HG03565 (cell line): ENCODE results near the gene SYT7.

Source experiments
- ATAC-seq: cut with Tn5 transposase; IDR thresholded peaks from one replicate; pipeline ENCODE4 v1.9.1; 2021; ENCODE audit warnings: mild to moderate bottlenecking, moderate library complexity; ENCODE audit not compliant: unreplicated experiment

Gene SYT7

GRCh38 chr11:61586792-61587430, 6.0 kb upstream of the SYT7 start:
- ATAC-seq = no peak

- ATAC-seq = no peak
Measured at GRCh38 chr11:61585115-61585514, 4.2 kb upstream of the SYT7 start.

GRCh38 chr11:61581931-61582330, 1.1 kb upstream of the SYT7 start:
- ATAC-seq = no peak

GRCh38 chr11:61580271-61580888, 496 bp downstream of the SYT7 start:
- no peak for ATAC-seq

GRCh38 chr11:61579676-61580270, 1.1 kb downstream of the SYT7 start:
- ATAC-seq = no peak

GRCh38 chr11:61578819-61579675, 1.8 kb downstream of the SYT7 start:
- ATAC-seq = no peak

GRCh38 chr11:61577383-61578118, 3.3 kb downstream of the SYT7 start:
- ATAC-seq = no peak

GRCh38 chr11:61575886-61576861, 4.7 kb downstream of the SYT7 start:
- no peak for ATAC-seq

GRCh38 chr11:61574611-61575010, 6.3 kb downstream of the SYT7 start:
- no peak for ATAC-seq

- ATAC-seq = no peak
Measured at GRCh38 chr11:61572913-61573312, 8.0 kb downstream of the SYT7 start.

GRCh38 chr11:61571869-61572268, 9.0 kb downstream of the SYT7 start:
- no peak for ATAC-seq

- no peak for ATAC-seq
Measured at GRCh38 chr11:61571337-61571736, 9.5 kb downstream of the SYT7 start.

- no peak for ATAC-seq
Measured at GRCh38 chr11:61569701-61570100, 11.2 kb downstream of the SYT7 start.

GRCh38 chr11:61569018-61569417, 11.9 kb downstream of the SYT7 start:
- no peak for ATAC-seq

- ATAC-seq = no peak
Measured at GRCh38 chr11:61567286-61568061, 13.4 kb downstream of the SYT7 start.

- ATAC-seq = no peak
Measured at GRCh38 chr11:61564936-61565696, 15.8 kb downstream of the SYT7 start.

- no peak for ATAC-seq
Measured at GRCh38 chr11:61560751-61561150, 20.1 kb downstream of the SYT7 start.

GRCh38 chr11:61556621-61557020, 24.3 kb downstream of the SYT7 start:
- no peak for ATAC-seq
